Stimulated activated CD8-positive, alpha-beta memory T cell treated with anti-CD3 and anti-CD28 coated beads, Interleukin-2, amount 100 ng/mL, for 48 hours (primary cell): ENCODE results near the gene LAMA4.

Experiments
- DNase-seq, 2 donors: peaks; one replicate each; pipeline ENCODE4 v3.0.0-alpha.2; 2020; ENCODE audit warnings: low read depth in 2 of 2

The LAMA4 gene

GRCh38 chr6:112279031-112279935, 24.9 kb upstream of the LAMA4 start:
- no peak for DNase-seq

- DNase-seq: no peak
Measured at GRCh38 chr6:112275365-112275764, 21.0 kb upstream of the LAMA4 start.

DNA sequence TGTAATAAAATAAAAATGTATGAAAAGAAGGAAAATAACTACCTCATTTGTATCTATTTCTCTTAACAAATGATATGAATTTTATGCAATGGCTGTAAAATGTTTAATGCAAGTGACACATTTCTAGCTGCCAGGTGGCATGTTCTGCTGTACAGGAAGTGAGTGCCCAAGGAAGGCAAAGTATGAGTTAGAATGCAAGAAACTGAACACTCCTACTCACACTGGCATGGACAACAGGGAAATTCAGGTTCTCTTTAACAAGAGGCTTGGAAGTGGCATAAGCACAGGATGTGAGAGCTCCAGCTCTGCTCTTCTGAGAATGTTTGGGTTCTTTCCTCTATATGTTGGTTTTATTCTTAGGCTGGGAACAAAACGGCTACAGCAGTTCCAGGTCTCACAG, 20.4 kb upstream of the LAMA4 start:
- no peak for DNase-seq

GRCh38 chr6:112272799-112273198, 18.4 kb upstream of the LAMA4 start:
- no peak for DNase-seq

DNA sequence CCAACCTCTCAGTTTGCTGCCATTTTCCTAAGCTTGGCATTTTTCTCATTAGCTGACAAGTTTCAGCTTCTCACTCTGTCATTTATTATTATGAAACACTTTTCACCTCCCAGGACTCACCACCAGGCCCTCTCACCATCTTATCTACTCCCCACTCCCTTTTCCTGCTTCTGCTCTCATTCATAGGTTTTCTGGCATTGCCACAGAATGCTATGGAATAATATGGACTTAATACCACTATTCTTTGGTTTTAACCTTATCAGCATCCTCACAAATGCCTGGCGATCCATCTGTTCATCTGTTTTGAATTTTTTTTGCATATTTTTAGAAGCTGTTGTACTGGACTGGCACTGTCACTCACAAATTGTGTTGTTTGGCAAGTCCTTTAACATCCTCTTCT, 16.4 kb upstream of the LAMA4 start:
- DNase-seq: no peak

DNA sequence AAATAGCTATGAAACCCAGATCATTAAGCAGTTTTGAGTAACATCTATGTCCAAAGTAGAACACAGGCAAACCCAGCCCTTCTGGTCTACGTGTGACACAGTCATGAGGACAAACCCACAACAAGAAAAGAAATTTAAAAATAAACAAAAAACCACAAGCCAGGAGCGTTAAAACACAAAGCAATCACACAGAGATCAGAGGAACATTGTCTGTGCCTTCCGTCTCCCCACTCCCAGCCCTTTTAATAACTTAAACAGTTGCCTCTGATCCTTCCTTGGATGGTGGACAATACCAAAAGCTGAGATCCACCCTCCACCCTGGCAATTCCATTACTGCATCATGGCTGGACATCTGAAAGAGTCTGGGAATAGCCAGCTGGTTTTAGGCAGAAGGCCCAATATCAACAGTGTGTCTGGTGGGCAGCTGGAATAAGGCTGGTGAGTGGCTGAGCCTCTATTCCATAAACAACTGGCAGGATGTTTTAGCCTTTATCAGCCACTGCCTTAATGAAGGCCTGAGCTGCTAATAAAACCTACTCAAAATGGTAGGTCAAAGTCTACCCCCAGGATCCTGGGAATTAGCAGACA, 15.7 kb upstream of the LAMA4 start:
- DNase-seq: no peak

GRCh38 chr6:112269114-112269513, 14.7 kb upstream of the LAMA4 start:
- no peak for DNase-seq

- no peak for DNase-seq
Measured at GRCh38 chr6:112268654-112269053, 14.3 kb upstream of the LAMA4 start.

DNA sequence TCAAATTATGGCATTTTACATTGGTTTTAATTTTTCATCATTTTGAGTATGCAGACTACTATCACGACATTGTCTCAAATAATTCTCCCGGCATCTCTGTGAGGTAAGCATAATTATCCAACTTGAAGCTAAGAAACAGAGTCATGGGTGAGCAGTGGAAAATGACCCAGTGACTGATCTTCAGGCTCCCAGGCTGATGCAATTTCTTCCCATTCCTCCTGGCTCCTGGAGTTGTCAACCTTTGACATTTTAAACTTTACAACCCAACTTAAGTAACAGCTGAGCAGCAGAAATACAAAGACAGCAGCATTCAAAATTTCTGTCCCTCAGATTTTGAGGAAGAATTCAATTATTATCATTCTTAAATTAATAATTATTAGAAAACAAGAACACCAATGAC, 13.7 kb upstream of the LAMA4 start:
- DNase-seq: no peak

GRCh38 chr6:112266331-112266730, 12.0 kb upstream of the LAMA4 start:
- no peak for DNase-seq

DNA sequence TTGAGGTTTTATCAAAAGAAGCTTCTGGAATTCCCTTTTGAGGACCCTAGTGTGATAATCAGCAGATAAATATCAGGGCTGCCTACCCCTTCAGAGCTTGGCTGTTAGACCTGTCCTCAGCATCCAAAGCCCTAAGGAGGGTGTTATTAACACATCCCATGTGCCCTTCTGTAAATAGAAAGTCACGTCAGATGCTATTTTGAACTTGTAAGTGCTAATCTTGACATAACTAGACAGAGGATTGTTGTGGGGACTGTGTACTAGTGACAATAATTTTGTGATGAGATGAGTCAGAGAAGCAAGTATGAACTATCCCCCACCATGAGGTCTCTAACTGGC, 4.9 kb upstream of the LAMA4 start:
- DNase-seq: no peak

DNA sequence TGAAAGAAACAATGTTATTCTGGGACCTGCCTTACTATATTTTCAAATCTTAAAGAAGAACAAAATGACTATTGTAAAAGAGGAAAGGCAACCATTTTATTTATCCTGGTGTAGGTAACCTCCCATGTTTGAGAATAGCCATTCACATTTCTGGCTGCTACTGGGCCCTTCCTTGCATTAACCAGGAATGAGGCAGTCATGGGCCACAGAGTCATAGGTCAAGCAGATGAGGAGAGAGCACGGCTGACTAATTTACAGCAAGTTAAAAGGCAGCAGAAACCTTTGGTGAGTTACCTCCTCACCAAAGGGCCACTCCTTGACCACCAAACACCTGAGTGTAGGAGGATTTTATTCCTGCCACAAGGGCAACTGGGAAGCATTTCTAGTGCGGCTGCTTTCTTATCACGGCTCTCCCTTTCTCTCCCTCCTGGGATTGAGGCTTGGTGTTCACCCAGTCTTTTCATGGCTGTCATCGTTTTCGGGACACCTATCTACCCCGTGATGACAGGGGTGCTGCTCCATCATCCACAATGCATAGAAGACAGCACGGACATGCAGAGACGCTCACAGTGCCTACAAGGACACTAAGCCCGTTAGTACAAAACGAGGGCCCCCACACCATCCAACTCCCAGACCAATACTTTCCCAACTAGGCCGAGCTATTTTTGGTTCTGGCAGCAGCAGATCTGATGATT, 4.4 kb upstream of the LAMA4 start:
- no peak for DNase-seq

DNA sequence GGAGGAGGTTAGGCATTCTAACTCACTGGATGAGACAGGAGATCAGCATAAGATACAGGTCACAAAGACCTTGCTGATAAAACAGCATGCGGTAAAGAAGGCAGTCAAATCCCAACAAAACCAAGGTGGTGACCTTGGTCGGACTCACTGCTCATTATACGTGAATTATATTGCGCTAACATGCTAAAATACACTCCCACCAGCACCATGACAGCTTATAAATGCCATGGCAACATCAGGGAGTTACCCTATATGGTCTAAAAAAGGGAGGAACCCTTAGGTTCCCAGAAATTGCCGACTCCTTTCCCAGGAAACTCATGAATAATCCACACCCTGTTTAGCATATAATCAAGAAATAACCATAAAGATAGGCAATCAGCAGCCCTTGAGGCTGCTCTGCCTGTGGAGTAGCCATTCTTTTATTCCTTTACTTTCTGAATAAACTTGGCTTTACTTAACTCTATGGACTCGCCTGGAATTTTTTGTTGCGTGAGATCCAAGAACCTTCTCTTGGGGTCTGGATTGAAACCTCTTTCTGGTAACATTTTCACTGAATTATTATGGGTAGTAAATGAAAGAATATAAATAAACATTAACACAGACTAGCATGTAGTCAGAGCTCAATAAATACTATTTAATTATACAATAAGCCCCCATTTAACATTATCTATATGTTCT, 3.0 kb upstream of the LAMA4 start:
- no peak for DNase-seq

- DNase-seq: no peak
Measured at GRCh38 chr6:112254921-112255320, 554 bp upstream of the LAMA4 start.

GRCh38 chr6:112253498-112253840, 898 bp downstream of the LAMA4 start:
- DNase-seq: no peak

DNA sequence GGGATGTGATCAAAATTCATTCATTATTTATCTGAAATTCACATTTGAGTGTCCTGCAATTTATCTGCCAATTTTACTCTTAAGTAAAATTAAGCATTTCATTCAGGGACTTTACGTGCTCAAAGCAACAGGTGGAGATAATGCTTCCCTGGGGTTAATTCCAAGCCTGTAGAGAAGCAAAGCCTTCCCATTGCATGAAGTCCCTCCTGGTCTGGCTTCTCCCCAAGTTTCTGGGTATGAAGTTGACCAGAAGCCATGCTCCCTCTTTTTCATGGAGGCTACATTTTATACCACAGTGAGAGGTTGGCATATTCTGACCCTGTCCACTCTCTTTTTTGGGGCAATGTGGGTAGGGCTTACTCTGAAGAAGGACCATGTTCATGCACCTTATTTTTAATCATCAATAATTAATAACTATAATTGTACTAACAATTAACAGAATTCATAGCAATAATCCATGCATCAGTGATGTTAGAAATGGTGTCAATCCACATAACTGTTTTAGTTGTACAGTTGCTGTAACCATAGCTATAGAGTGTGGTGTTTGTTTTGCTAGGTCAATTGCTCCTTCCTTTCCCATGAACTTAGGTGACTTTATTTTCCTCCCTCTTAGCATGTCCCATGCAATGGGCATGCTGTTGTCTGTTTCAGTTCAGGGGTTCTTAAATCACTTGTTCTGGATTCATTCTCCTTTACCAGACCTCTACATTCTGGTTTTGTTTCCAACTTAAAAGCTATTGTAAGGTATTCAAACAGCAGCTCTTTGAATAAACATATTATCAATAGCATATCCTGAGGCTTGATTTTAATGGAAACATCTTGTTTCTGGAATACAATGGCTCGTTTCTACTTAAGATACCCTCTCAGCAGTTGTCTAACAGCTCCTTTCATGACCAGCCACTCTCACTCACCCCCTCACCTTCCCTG, 1.5 kb downstream of the LAMA4 start:
- DNase-seq: no peak

GRCh38 chr6:112251171-112251875, 3.0 kb downstream of the LAMA4 start:
- no peak for DNase-seq

GRCh38 chr6:112249489-112249888, 4.9 kb downstream of the LAMA4 start:
- no peak for DNase-seq

GRCh38 chr6:112247275-112247674, 7.1 kb downstream of the LAMA4 start:
- DNase-seq: no peak

- DNase-seq: no peak
Measured at GRCh38 chr6:112245511-112246203, 8.7 kb downstream of the LAMA4 start.
